Measurements from ENCODE around the gene MMRN2. TPM values are rescaled to one million over a fixed set of nuclear protein-coding genes. Genes with fewer than 3 reads are reported as not detected.

Gene MMRN2
- polyA plus RNA-seq, 1 experiment: 0.69 TPM

GRCh38 chr10:86964061-86964846 lies 6.8 kb upstream of the MMRN2 start:
- DNase-seq (ENCODE audit: low read depth, low spot score): no peak
- no peak for TF ChIP-seq CTCF (IDR thresholded peaks at IDR 0.05; ENCODE audit: low read depth, low read length)
- H3K27ac ChIP-seq (ENCODE audit: low read depth, low read length): no peak overlapping the region
- H3K4me3 ChIP-seq (ENCODE audit: low read depth, low read length): no peak overlapping the region
- H3K27me3 ChIP-seq (ENCODE audit: control insufficient read depth, insufficient read depth, low read length): no peaks in the 10 kb centered on the region
- CTCF ChIA-PET: no interaction called here
- POLR2A ChIA-PET: no interaction called here
- no peaks in the 10 kb centered on the region; the same call in 1 of the 2 replicates for H3K9me3 ChIP-seq (ENCODE audit: control insufficient read depth, insufficient read depth, low read length)

- POLR2A ChIA-PET: no interaction called here
- CTCF ChIA-PET: interaction anchor here (0.6 kb wide), 1 partner anchor 9 kb away, joined by 3 read pairs; no protein-coding TSS in a partner anchor
- DNase-seq (ENCODE audit: low read depth, low spot score): no peak
- no peaks in the 10 kb centered on the region; the same call in 1 of the 2 replicates for H3K9me3 ChIP-seq (ENCODE audit: control insufficient read depth, insufficient read depth, low read length)
- TF ChIP-seq CTCF (IDR thresholded peaks at IDR 0.05; ENCODE audit: low read depth, low read length): no peak
- H3K27ac ChIP-seq (ENCODE audit: low read depth, low read length): no peak overlapping the region
- no peak overlapping the region for H3K4me3 ChIP-seq (ENCODE audit: low read depth, low read length)
- no peaks in the 10 kb centered on the region for H3K27me3 ChIP-seq (ENCODE audit: control insufficient read depth, insufficient read depth, low read length)
Measured at GRCh38 chr10:86963341-86963919, 6.0 kb upstream of the MMRN2 start.

- H3K9me3 ChIP-seq (ENCODE audit: control insufficient read depth, insufficient read depth, low read length): no peaks in the 10 kb centered on the region; the same call in 1 of the 2 replicates
- ChIA-PET POLR2A (no interaction called here), CTCF (interaction anchor here (0.6 kb wide), 1 partner anchor 9 kb away, joined by 3 read pairs; no protein-coding TSS in a partner anchor)
- H3K27me3 ChIP-seq (ENCODE audit: control insufficient read depth, insufficient read depth, low read length): no peaks in the 10 kb centered on the region
- no peak overlapping the region for H3K4me3 ChIP-seq (ENCODE audit: low read depth, low read length)
- no peak for DNase-seq (ENCODE audit: low read depth, low spot score)
- H3K27ac ChIP-seq (ENCODE audit: low read depth, low read length): no peak overlapping the region
- TF ChIP-seq CTCF (IDR thresholded peaks at IDR 0.05; ENCODE audit: low read depth, low read length): no peak
Measured at GRCh38 chr10:86962981-86963310, 5.5 kb upstream of the MMRN2 start.

- CTCF ChIA-PET: interaction anchor here (0.5 to 0.6 kb wide), 2 partner anchors 8 to 24 kb away, joined by 3 to 12 read pairs; no protein-coding TSS in a partner anchor
- no peaks in the 10 kb centered on the region for H3K27me3 ChIP-seq (ENCODE audit: control insufficient read depth, insufficient read depth, low read length)
- no peak for TF ChIP-seq CTCF (IDR thresholded peaks at IDR 0.05; ENCODE audit: low read depth, low read length)
- DNase-seq (ENCODE audit: low read depth, low spot score): no peak
- no peak overlapping the region for H3K27ac ChIP-seq (ENCODE audit: low read depth, low read length)
- POLR2A ChIA-PET: no interaction called here
- H3K4me3 ChIP-seq (ENCODE audit: low read depth, low read length): no peak overlapping the region
- H3K9me3 ChIP-seq (ENCODE audit: control insufficient read depth, insufficient read depth, low read length): no peaks in the 10 kb centered on the region; the same call in 1 of the 2 replicates
Measured at GRCh38 chr10:86962136-86962980, 4.9 kb upstream of the MMRN2 start.
